AG20443 (cell line): ENCODE measurements around the gene CTNNA2.

Experiments used
- DNase-seq: peaks from one replicate; pipeline ENCODE4 v3.0.0; 2012; ENCODE audit warnings: low spot score, mixed read lengths

The CTNNA2 gene

GRCh38 chr2:80568011-80568410 lies 1055.2 kb downstream of the CTNNA2 start:
- no peak for DNase-seq

DNA sequence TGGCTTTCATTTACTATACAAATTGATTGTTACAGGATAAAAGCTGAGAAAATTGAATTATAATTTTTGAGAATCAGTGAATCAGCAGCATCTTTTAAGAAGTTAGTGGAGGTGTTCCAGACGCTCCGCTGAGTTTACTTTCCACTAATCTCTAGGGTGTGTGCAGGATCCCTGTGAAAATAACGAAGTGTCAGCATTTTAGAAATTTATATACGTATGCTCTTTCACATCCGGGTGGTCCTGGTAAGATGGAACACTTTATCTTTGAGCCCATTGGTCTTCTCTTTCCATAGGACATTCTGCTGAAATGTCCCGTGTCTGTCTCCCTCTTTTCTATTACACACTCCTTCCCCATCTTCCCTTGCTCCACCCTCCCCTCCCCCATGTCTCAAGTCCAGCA lies 1060.3 kb downstream of the CTNNA2 start:
- DNase-seq, result no peak

GRCh38 chr2:80573950-80574349 lies 1061.1 kb downstream of the CTNNA2 start:
- no peak for DNase-seq

DNA sequence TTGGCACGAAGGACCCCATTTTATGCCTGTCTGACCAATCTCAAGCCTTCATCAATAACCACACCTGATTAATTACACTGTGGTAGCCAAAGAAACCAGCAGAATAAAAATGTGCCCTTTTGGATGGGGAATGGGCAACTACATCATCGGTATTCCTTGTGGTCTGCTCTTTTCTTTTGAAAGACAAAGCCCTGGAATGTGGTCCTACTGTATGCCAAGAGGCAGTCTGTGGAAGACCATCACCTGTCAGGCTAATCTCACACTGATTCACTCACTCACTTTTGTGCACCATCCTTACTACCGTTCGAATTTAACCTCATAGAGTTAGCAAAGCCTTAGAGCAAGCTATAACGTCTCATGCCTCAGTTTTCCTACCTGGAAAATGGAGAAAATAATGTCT lies 1066.9 kb downstream of the CTNNA2 start:
- no peak for DNase-seq

DNA sequence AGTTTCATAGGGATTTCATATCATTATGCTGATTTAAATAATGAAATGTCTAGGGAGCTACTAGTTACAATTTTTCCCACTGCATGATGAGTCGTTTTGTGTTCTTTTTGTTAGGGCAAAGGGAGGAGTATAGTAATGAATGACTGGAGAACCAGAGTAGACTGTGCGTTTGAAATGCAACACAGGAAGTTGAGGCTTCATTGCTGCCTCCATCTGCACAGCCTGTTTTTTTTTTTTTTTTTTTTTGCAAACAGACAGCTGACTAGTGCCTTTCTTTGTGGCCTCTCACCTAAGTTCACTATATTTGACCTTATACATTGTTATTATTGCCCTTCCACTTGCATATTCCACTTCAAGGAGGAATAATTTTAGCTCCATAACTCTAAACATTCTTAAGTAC lies 1078.4 kb downstream of the CTNNA2 start:
- DNase-seq, result no peak

- no peak for DNase-seq
Measured at GRCh38 chr2:80592106-80592505, 1079.3 kb downstream of the CTNNA2 start.

GRCh38 chr2:80610108-80610507 lies 1097.3 kb downstream of the CTNNA2 start:
- DNase-seq, result no peak

GRCh38 chr2:80621656-80622055 lies 1108.8 kb downstream of the CTNNA2 start:
- DNase-seq, result no peak

- DNase-seq, result no peak
Measured at GRCh38 chr2:80624062-80624461, 1111.2 kb downstream of the CTNNA2 start.

- no peak for DNase-seq
Measured at GRCh38 chr2:80634590-80634989, 1121.7 kb downstream of the CTNNA2 start.

DNA sequence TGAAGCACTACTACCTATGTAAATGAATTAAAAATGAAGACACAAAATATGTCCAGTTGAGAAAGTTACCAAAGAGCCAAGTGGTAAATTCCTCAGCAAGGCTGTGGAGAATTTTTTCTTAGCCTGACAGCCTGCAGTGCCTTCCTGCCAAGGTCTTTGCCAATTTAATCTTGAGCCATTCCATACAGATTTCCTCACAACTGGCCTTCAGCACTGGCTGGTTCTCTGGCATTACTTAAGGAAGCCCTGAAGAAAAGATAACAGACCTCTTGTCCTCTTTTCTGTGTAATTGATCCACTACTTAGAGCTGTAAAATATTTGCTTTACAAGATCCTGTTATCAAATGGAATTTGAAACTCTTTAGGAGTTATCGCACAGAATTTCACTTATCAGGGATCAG lies 1125.9 kb downstream of the CTNNA2 start:
- no peak for DNase-seq

DNA sequence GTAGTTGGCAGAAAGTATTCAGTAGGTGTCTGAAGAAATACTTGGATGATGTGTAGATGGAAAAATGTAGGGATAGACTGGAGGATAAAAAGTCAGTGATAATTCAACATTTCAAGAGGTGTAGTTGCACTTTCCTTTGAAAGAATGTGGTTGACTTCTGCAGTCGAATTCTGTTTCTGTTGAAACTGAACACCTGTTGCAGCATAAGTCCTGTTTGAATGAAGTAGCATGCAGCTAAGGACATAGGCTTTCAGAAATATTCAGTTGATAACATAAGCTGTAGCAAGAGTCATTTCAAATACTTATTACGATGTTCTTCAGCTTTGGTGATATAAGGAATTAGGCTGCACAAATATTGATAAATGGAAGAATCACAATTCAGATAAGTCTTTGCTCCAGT lies 1129.6 kb downstream of the CTNNA2 start:
- DNase-seq, result no peak

DNA sequence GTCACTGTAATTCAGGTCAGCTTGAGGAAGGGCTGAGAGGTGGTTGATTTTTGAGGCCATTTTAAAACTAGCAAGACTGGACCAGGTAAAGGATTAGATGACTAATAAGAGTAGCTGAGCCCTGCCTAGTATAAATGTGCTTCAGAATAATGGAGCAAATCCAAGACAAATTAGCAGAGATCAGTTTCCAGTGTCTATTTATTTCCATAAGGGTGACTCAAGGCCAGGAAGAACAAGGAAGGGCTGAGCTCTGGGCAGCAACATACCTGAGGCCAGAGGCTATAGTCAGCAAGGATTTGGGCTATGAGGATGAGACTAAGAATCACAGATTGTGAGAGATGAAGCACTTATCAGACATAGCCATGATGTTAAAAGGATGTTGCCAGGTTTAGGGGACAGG lies 1130.7 kb downstream of the CTNNA2 start:
- no peak for DNase-seq

DNA sequence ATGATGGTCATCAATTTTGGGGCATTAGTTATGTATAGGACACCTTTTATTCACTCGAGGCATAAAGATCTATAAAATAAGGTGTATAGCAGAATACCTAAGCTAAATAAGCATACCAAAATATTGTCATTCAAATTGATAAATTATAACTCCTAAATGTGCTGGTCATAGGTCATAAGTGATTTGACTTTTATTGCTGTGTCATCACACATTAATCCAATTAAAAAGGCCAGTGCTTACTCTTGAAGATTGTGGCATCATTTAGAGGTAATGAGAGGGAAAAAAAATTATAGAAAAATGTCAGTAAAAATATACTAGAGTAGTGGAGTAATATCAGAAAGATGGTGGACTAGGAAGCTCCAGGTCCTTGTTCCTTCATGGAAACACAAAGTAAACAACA lies 1138.6 kb downstream of the CTNNA2 start:
- DNase-seq, result no peak

DNA sequence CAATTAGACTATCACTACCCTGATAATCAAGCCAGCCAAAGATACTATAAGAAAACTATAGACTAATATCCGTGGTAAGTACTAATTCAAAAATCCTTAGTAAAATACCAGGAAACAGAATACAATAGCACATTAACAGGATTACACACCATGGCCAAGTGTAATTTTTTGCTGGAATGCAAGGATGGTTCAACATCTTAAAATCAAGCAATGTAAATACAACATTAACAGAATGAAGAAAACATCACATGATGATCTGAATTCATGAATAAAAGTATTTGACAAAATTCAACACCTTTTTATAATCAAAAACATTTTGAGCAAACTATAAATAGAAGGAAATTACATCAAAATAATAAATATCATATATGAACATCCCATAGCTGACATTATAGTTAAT lies 1142.4 kb downstream of the CTNNA2 start:
- DNase-seq, result no peak

- DNase-seq, result no peak
Measured at GRCh38 chr2:80670763-80671162, 1157.9 kb downstream of the CTNNA2 start.

- DNase-seq, result no peak
Measured at GRCh38 chr2:80687524-80687923, 1174.7 kb downstream of the CTNNA2 start.

DNA sequence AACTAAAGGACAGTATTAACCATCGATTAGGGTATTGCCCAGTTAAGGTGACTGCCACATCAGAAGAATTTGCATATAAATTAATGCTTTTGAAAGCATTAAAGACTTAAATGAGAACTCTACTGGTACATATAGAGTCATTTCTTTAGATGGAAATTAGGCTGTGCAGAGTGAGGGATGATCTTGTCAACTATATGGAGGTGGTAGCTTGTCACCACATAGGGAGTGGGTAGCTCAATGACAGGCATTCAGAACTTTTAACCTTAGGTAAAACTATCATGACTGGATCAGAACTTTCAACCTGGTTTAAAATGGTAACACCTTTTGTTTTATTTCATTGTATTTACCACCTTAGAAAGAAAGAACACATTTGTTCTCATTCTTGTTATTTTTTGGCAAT lies 1176.3 kb downstream of the CTNNA2 start:
- DNase-seq, result no peak
